Measurements from ENCODE around the gene RAD51.

GRCh38 chr15:40739047-40739446 lies 44.1 kb downstream of the RAD51 start:
- TF ChIP-seq, protein P1, sequence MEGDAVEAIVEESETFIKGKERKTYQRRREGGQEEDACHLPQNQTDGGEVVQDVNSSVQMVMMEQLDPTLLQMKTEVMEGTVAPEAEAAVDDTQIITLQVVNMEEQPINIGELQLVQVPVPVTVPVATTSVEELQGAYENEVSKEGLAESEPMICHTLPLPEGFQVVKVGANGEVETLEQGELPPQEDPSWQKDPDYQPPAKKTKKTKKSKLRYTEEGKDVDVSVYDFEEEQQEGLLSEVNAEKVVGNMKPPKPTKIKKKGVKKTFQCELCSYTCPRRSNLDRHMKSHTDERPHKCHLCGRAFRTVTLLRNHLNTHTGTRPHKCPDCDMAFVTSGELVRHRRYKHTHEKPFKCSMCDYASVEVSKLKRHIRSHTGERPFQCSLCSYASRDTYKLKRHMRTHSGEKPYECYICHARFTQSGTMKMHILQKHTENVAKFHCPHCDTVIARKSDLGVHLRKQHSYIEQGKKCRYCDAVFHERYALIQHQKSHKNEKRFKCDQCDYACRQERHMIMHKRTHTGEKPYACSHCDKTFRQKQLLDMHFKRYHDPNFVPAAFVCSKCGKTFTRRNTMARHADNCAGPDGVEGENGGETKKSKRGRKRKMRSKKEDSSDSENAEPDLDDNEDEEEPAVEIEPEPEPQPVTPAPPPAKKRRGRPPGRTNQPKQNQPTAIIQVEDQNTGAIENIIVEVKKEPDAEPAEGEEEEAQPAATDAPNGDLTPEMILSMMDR (IDR thresholded peaks at IDR 0.05) = no peak
- TF ChIP-seq POLR2AphosphoS5 (IDR thresholded peaks at IDR 0.05) = no peak
